ENCODE data around the gene IKZF2.

Gene IKZF2

DNA sequence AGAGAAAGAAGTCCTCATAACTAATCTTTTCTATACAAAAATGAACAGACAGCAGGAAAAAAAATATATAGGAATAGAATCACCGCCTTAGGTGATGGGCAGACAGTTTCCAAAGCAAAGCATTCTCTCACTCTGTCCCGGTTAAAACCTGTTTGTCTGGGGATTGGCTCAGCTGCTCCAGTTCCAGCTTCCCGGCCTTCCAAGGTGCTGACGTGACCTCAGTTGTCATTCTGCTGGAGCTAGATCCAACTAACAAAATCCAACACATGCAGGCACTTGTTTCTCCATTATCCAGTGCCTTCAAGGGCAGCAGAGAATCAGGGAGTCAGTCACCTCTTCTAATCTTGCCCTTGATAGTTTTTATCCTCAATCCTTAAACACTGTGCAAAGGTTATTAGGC lies 52.8 kb downstream of the IKZF2 start:
- DNase-seq: no peak

GRCh38 chr2:213091765-213092164 lies 59.6 kb downstream of the IKZF2 start:
- no peak for DNase-seq

DNA sequence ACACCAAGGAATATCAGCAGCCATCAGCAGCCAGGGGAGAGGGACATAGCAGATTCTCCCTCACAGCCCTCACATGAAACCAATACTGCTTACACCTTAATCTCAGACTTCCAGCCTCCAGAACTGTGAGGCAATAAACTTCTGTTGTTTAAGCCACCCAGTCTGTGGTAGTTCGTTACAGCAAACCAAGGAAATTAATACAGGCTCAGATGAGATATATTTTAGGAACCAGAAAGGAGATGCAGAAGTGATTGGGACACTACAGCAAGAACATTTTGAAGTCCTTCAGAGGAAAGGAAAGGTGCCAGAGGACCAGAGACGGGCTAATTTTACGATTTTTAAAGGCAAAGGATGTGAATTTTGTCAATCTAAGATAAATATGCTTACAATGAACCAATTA lies 60.6 kb downstream of the IKZF2 start:
- DNase-seq: no peak

- DNase-seq: no peak
These were observed 62.0 kb downstream of the IKZF2 start for GRCh38 chr2:213089438-213089837.

GRCh38 chr2:213087040-213087439 lies 64.4 kb downstream of the IKZF2 start:
- DNase-seq: no peak

DNA sequence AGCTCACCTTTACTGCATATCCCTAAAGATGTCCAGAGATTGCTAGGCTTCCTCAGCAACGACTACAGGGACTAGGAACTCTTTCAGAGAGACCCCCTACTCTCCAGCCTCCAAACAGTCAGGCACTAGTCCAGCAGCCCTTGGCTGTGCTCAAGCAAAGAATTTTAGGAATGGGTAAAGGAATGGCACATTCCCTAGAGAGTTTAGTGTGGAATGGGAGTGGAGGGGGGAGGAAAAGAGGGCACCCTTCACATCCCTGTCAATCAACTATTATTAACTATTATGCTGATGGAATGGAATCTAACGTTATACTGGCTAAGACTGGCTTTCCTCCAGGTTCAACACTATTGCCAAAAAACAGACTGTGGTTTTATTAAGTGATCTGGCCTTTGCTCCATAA lies 64.8 kb downstream of the IKZF2 start:
- DNase-seq: no peak

DNA sequence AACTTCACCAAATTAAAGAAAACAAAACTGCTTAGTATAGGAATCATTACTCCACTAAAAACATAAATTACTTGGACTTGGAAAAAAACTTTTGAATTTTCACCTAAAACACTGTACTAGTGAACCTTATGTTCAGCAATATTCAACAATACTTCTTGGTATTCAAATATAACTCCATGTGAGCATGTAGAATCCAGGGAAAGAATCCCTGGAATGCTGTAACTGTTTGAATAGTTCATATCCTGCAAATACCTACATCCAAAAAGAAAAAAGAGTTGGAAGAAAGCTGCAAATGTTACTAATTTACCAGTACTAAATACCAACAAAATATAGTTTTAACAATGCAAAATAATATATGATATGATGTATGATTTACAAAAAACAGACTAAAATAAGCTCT lies 65.4 kb downstream of the IKZF2 start:
- no peak for DNase-seq

DNA sequence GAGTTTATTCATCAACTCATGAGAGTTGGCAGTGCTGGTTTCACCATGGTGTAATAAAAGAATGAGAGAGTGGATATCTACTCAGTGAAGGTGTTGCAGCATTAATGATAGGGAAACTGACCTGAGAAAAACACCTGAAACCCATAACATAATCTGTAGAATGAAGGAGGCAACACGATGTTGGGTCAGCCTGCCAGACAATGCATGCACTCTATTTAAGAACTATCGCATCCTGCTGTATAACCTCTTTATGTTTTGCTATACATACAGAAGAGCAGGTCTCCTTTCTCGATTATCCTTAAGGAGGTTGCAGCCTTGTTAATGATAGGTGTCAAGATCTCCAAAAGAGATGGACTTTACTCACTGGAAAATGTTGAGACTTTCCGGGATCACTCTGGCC lies 65.9 kb downstream of the IKZF2 start:
- no peak for DNase-seq

DNA sequence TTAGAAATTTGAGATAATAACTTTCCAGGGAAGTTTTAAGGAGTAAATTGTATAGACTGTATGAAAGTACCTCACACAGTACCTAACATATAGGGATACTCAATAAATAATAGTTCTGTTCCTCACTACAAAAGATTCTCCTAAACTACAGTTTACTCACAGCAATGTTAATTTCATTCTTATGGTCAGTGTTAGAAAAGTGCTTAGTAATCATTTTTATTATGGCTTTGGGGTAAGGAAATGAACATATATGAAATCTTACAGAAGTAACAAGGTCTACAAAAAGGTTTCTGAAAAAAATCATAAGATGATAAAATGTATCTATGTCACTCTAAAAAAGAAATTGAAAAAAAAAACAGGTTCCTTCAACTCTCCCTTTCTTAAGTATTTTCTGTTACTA lies 67.2 kb downstream of the IKZF2 start:
- no peak for DNase-seq

GRCh38 chr2:213080969-213081617 lies 70.3 kb downstream of the IKZF2 start:
- DNase-seq: no peak

DNA sequence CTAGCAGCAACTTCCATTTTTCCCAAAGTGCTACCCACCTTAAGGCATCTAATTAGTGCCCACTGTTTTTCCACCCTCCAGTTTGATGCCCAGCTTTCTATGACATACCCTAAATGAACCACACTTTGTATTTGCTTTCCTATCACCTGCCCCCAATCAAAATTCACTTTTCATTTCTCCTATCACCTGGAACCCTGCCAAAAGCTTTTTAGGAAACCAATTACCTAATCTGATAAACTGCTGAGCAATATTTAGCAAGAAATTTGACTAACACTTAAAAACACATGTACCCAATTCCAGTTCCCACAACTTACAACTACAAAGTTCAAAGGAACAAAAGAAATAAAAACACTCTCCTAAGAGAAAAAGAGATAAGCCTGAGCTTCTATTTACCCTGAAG lies 71.7 kb downstream of the IKZF2 start:
- no peak for DNase-seq

GRCh38 chr2:213078686-213079085 lies 72.7 kb downstream of the IKZF2 start:
- DNase-seq: no peak

GRCh38 chr2:213069531-213069930 lies 81.9 kb downstream of the IKZF2 start:
- DNase-seq: no peak

GRCh38 chr2:213068676-213069359 lies 82.6 kb downstream of the IKZF2 start:
- DNase-seq: peak; percentile 47

- DNase-seq: no peak
These were observed 83.5 kb downstream of the IKZF2 start for GRCh38 chr2:213067888-213068287.

DNA sequence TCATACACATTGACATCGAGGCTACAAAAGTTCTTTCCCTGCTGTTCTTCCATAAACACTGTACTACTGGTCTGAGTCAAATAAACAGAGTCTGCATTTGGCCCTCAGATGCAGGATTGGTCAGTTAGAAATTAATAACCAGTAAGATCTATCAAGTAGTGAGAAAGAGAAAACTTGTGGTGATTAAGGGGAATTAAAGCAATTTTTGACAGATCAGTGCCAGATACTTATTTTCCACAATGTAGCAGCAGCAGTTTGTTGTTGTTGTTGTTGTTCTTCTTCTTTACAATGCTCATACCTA lies 85.0 kb downstream of the IKZF2 start:
- no peak for DNase-seq

DNA sequence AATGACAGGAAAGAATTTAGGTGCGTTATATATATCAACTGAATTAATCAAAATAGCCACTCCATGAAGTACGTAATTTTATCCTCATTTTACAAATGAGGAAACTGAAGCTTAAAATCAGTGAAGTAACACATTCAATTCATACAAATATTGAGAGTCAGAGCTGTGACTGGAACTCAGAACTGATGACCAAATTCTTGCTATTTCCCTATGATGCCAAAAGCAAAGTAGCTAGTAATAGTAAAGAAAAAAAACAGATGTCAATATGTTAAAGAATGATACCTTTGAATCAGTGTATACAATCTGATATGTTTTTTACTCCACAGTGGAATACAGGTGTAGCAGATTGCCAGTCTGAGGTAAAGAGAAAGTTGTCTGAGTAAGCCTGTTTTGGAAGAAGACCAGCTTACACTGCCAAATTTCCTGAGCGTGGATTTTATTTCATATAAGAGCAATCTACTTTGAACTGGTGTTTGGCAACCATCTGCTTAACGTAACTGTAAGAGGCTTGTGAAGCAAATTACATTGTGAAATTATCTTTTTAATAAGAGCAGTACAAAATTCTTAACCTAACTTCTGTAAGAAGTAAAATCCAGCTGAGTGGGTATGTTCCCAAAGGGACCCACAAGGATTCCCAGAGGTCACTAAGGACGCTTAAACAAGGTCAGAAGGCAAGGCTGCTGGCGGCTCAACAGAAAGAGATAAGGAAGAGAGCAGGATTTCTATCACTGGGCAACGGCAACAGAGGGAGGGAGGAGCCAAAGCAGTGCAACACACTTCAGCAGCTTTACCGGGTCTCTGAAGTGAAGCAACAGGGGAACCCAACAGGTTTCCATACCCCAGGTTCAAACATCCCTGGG lies 85.6 kb downstream of the IKZF2 start:
- DNase-seq: peak; percentile 75

- DNase-seq: no peak
These were observed 87.3 kb downstream of the IKZF2 start for GRCh38 chr2:213064099-213064498.

- no peak for DNase-seq
These were observed 93.4 kb downstream of the IKZF2 start for GRCh38 chr2:213057977-213058376.

DNA sequence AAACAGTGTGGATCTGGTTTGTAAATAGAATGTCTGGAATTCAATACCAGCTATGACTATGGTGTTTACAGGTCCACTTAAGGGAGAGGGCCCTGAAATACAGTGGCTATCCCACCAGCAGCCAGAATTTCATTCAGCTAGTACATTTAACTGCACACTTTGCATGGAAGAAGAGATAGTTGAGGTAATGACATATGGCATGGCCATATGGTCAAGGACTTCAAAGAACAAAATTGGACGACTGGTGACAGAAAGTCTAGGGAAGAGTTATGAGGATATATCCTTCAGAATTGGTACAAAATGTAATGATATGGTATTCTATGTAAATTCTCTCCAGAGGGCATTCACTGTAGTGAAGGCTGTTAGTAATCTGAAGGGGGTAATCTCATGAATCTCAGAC lies 105.0 kb downstream of the IKZF2 start:
- no peak for DNase-seq

DNA sequence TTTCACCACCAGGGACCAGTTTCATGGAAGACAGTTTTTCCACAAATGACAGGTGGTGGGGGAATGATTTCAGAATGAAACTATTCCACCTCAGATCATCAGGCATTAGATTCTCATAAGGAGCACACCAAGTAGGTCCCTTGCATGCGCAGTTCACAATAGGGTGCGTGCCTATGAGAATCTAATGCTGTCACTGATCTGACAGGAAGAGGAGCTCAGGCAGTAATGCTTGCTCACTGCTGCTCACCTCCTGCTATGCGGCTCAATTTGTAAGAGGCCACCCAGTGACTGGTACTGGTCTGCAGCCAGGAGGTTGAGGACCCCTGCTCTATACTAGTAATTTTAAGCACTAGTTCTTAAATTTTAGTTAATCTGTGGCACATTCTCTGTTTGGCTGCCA lies 107.8 kb downstream of the IKZF2 start:
- no peak for DNase-seq

- no peak for DNase-seq
These were observed 109.2 kb downstream of the IKZF2 start for GRCh38 chr2:213042262-213042661.

DNA sequence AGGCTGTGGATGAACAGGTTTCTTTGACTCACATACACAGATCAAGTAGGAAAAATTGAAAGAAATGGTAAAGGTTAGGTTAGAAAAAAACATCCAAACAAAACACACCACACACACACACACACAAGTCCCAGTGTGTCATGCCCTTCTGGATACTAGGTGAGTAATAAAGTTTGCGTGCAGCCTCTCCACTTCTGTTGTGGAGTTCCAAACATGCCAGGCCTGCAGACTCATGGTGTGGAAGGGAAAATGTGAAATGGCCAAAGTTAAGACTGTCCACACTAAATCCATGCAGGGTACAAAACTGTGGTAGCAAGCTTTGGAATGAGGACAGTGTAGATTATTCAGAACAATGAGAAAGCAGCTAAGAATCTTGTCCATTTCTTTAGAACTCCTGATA lies 114.6 kb downstream of the IKZF2 start:
- DNase-seq: no peak

GRCh38 chr2:213034585-213034984 lies 116.8 kb downstream of the IKZF2 start:
- DNase-seq: no peak

All from GF-D8 (cell line).